ENCODE data around the gene NUP188. TPM values are rescaled to one million over a fixed set of nuclear protein-coding genes. Genes with fewer than 3 reads are reported as not detected.

Gene NUP188
- total and polyA plus RNA-seq, 10 of the 15 experiments (the other 5 are each of a cell fraction or from before 2014, with no cell fraction given) = 1.4 to 73.7 (median 48.9) TPM

DNA sequence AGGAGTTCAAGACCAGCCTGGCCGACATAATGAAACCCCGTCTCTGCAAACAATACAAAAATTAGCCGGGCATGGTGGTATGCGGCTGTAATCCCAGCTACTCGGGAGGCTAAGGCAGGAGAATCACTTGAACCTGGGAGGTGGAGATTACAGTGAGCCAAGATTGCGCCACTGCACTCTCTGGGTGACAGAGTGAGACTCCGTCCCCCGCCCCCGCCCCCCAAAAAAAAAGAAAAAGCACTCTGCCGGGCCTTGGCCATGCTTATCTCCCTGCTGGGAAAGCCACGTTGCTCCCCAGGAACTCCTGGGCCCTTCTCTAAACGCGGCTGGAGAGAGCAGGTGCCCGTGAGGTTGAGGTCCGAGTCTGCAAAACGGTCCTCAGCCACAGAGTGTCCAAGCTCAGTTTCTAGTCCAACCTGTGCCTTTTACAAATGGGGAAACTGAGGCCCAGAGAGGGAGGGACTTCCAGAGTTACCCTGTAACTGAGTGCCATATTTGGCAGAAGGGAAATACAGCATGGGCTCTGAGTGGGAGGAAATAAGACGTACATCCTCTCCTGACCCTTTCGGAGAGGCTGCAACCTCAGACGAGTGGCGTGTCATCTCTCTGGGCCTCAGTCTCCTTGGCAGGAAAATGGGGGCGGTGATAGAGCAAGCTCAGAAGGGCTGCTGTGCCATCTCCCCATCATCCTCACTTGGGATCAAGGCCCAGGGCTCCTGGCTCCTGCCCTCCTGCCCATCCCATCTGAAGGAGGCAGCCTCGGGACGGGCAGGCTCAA, 33.3 kb upstream of the NUP188 start:
- no peak for TF ChIP-seq MEF2B (IDR thresholded peaks at IDR 0.05; ENCODE audit: partially characterized antibody, poor library complexity, severe bottlenecking)
- TF ChIP-seq ZSCAN29 (IDR thresholded peaks at IDR 0.05) = no peak
- no peak for TF ChIP-seq TARDBP (IDR thresholded peaks at IDR 0.05; ENCODE audit: borderline replicate concordance)
- TF ChIP-seq EGR1 (IDR thresholded peaks at IDR 0.05; ENCODE audit: borderline replicate concordance in 1 of 2, low read depth in 2 of 2, low read length in 2 of 2) = no peak
- no peak for TF ChIP-seq RFX5 (IDR thresholded peaks at IDR 0.05; ENCODE audit: low read depth, low read length)
- CTCF ChIA-PET = no interaction called here
- no TSS peak for BruUV-seq (replicated peaks)

DNA sequence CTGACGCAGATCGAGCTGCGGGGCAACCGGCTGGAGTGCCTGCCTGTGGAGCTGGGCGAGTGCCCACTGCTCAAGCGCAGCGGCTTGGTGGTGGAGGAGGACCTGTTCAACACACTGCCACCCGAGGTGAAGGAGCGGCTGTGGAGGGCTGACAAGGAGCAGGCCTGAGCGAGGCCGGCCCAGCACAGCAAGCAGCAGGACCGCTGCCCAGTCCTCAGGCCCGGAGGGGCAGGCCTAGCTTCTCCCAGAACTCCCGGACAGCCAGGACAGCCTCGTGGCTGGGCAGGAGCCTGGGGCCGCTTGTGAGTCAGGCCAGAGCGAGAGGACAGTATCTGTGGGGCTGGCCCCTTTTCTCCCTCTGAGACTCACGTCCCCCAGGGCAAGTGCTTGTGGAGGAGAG, 31.3 kb upstream of the NUP188 start:
- no peak overlapping the region for H3K4me3 ChIP-seq
- ATAC-seq (no peak), DNase-seq (ENCODE audit: low read depth, low spot score) (no peak), FAIRE-seq (no peak)
- WGBS (ENCODE audit: insufficient coverage, insufficient replicate concordance, low lambda C conversion rate, missing lambda C conversion rate) = 96% methylated on average over 18 of the region's 18 CpGs
- H3K36me3 ChIP-seq (ENCODE audit: control insufficient read depth in 2 of 2, insufficient read depth in 2 of 2, low read length in 1 of 2) = peaks cover 3 to 8% of the 10 kb centered on the region in 2 experiments; a peak in 3 of 4 replicates
- intact Hi-C loops (cut with micrococcal nuclease; ENCODE audit: unreplicated experiment) = no loop called here
- CTCF ChIA-PET = no interaction called here
- SMC1A ChIA-PET (ENCODE audit: uncharacterized antibody, unreplicated experiment) = no interaction called here
- no peaks in the 10 kb centered on the region for H3K4me1 ChIP-seq (ENCODE audit: control insufficient read depth, insufficient read depth, low read length)
- H3K27ac ChIP-seq (ENCODE audit: control insufficient read depth, insufficient read depth) = no peak overlapping the region
- no peak overlapping the region for H3K4me2 ChIP-seq (ENCODE audit: control insufficient read depth, insufficient read depth)
- H3K9me3 ChIP-seq (replicated peaks; ENCODE audit: control insufficient read depth, insufficient read depth, low read length) = no peaks in the 10 kb centered on the region
- H3K27me3 ChIP-seq (replicated peaks in 1 of 2; ENCODE audit: control insufficient read depth in 2 of 2, insufficient read depth in 2 of 2, low read length in 1 of 2) = no peaks in the 10 kb centered on the region
- TF ChIP-seq NFXL1 (IDR thresholded peaks at IDR 0.05; ENCODE audit: borderline replicate concordance) (no peak), TCF7 (IDR thresholded peaks at IDR 0.05; ENCODE audit: borderline replicate concordance) (no peak), MTA3 (IDR thresholded peaks at IDR 0.05; ENCODE audit: borderline replicate concordance, low read length) (no peak), HCFC1 (IDR thresholded peaks at IDR 0.05; ENCODE audit: low read length) (no peak), HDGF (IDR thresholded peaks at IDR 0.05) (no peak), POLR2A (IDR thresholded peaks at IDR 0.05; ENCODE audit: low read depth, low read length) (no peak), SREBF1 (IDR thresholded peaks at IDR 0.05; ENCODE audit: low read length) (no peak), YBX1 (IDR thresholded peaks at IDR 0.05) (no peak)
- TF ChIP-seq, protein P1, sequence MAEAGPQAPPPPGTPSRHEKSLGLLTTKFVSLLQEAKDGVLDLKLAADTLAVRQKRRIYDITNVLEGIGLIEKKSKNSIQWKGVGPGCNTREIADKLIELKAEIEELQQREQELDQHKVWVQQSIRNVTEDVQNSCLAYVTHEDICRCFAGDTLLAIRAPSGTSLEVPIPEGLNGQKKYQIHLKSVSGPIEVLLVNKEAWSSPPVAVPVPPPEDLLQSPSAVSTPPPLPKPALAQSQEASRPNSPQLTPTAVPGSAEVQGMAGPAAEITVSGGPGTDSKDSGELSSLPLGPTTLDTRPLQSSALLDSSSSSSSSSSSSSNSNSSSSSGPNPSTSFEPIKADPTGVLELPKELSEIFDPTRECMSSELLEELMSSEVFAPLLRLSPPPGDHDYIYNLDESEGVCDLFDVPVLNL (IDR thresholded peaks at IDR 0.05; ENCODE audit: low read depth, low read length) = no peak
- BruUV-seq (replicated peaks) = no TSS peak
- H3K9ac ChIP-seq (ENCODE audit: control insufficient read depth, insufficient read depth, low read length) = no peak overlapping the region
- H3K79me2 ChIP-seq (ENCODE audit: control insufficient read depth, insufficient read depth, low read length) = no peaks in the 10 kb centered on the region
- in situ Hi-C loops (cut with MboI) = no loop called here
- H2AFZ ChIP-seq (ENCODE audit: control insufficient read depth, low read depth, low read length) = no peak overlapping the region
- RAD21 ChIA-PET (ENCODE audit: unreplicated experiment) = no interaction called here
- H4K20me1 ChIP-seq (ENCODE audit: control insufficient read depth, insufficient read depth) = no peaks in the 10 kb centered on the region
- POLR2A ChIA-PET = no interaction called here

More for the DNA sequence above, 33.3 kb upstream of the NUP188 start:
- H3K79me2 ChIP-seq (ENCODE audit: control insufficient read depth, insufficient read depth, low read length) = no peaks in the 10 kb centered on the region
- H2AFZ ChIP-seq (ENCODE audit: control insufficient read depth, low read depth, low read length) = no peak overlapping the region
- DNase-seq (ENCODE audit: low read depth, low spot score) = no peak
- intact Hi-C loops (cut with micrococcal nuclease; ENCODE audit: unreplicated experiment) (no loop called here), in situ Hi-C loops (cut with MboI) (no loop called here)
- no peak for FAIRE-seq
- ChIA-PET RAD21 (ENCODE audit: unreplicated experiment) (no interaction called here), SMC1A (ENCODE audit: uncharacterized antibody, unreplicated experiment) (no interaction called here), POLR2A (no interaction called here)
- no peak overlapping the region for H3K27ac ChIP-seq (ENCODE audit: control insufficient read depth, insufficient read depth)
- H3K27me3 ChIP-seq (replicated peaks in 1 of 2; ENCODE audit: control insufficient read depth in 2 of 2, insufficient read depth in 2 of 2, low read length in 1 of 2) = no peaks in the 10 kb centered on the region
- ATAC-seq = no peak
- no peaks in the 10 kb centered on the region for H3K4me1 ChIP-seq (ENCODE audit: control insufficient read depth, insufficient read depth, low read length)
- no peaks in the 10 kb centered on the region for H3K9me3 ChIP-seq (replicated peaks; ENCODE audit: control insufficient read depth, insufficient read depth, low read length)
- no peak overlapping the region for H3K4me2 ChIP-seq (ENCODE audit: control insufficient read depth, insufficient read depth)
- peaks cover 3 to 18% of the 10 kb centered on the region in 2 experiments; a peak in 3 of 4 replicates for H3K36me3 ChIP-seq (ENCODE audit: control insufficient read depth in 2 of 2, insufficient read depth in 2 of 2, low read length in 1 of 2)
- no peaks in the 10 kb centered on the region for H4K20me1 ChIP-seq (ENCODE audit: control insufficient read depth, insufficient read depth)
- no peak overlapping the region for H3K9ac ChIP-seq (ENCODE audit: control insufficient read depth, insufficient read depth, low read length)
- no peak overlapping the region for H3K4me3 ChIP-seq
- 89% methylated on average over 23 of the region's 23 CpGs for WGBS (ENCODE audit: insufficient coverage, insufficient replicate concordance, low lambda C conversion rate, missing lambda C conversion rate)

Data from GM12878 (cell line).